LNCAP (cell line): ENCODE results near the gene CMPK2.

ENCODE experiments used
- TF ChIP-seq, protein P1 (sequence below): fragments of 450-650 bp; IDR thresholded peaks from 2 replicates; pipeline ENCODE4 v1.5.1; 2017; ENCODE audit warnings: mild to moderate bottlenecking

The CMPK2 gene

DNA sequence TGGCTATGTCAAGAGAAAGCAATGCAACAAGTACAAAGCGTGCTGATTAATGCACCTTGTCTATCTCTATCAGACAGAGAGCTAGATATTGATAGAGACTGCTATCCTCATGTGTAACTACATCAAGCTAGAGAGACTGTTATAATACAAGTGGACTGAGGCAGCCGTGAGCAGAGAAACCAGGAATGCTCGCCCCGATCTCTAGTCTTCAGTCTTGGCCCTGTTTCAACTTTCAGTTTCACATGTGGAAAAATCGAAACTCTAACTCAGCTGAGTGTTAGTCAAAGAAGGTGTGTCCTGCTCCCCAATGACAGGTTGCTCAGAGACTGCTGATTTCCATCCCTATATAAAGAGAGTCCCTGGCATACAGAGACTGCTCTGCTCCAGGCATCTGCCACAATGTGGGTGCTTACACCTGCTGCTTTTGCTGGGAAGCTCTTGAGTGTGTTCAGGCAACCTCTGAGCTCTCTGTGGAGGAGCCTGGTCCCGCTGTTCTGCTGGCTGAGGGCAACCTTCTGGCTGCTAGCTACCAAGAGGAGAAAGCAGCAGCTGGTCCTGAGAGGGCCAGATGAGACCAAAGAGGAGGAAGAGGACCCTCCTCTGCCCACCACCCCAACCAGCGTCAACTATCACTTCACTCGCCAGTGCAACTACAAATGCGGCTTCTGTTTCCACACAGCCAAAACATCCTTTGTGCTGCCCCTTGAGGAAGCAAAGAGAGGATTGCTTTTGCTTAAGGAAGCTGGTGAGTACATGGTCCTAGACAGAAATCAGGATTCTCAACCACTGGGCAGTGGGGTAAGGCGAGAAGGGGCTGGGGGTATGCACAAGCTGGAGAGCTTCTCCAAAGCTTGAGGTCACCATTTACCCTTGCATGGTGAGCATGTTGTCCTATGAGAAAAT is 11.9 kb upstream of the CMPK2 start, which contains the start of gene RSAD2:
RSAD2 (plus strand) TSS at position 376 of the 903 bp plus-strand sequence; CDS start at position 400, 24 bp downstream.
- TF ChIP-seq, protein P1, sequence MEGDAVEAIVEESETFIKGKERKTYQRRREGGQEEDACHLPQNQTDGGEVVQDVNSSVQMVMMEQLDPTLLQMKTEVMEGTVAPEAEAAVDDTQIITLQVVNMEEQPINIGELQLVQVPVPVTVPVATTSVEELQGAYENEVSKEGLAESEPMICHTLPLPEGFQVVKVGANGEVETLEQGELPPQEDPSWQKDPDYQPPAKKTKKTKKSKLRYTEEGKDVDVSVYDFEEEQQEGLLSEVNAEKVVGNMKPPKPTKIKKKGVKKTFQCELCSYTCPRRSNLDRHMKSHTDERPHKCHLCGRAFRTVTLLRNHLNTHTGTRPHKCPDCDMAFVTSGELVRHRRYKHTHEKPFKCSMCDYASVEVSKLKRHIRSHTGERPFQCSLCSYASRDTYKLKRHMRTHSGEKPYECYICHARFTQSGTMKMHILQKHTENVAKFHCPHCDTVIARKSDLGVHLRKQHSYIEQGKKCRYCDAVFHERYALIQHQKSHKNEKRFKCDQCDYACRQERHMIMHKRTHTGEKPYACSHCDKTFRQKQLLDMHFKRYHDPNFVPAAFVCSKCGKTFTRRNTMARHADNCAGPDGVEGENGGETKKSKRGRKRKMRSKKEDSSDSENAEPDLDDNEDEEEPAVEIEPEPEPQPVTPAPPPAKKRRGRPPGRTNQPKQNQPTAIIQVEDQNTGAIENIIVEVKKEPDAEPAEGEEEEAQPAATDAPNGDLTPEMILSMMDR, result no peak

DNA sequence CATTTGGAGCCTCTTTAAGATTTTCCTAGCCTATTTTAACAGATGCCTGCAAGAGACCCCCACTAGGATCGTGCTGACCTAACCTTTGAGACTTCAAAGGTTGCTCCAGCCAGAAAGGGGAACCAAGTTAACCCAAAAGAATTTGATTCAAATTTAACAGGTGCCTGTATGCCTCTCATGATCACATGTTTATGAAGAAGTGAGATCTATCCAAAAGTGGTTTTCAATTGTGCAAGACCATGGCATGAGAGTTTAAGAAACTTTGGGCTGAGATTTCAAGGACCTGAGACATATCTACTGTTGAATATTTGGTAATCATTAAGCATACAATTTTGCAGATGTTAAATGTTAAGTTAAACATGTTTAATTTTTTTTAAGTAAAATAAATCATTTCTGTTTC is 10.6 kb upstream of the CMPK2 start:
- TF ChIP-seq, protein P1, result no peak

DNA sequence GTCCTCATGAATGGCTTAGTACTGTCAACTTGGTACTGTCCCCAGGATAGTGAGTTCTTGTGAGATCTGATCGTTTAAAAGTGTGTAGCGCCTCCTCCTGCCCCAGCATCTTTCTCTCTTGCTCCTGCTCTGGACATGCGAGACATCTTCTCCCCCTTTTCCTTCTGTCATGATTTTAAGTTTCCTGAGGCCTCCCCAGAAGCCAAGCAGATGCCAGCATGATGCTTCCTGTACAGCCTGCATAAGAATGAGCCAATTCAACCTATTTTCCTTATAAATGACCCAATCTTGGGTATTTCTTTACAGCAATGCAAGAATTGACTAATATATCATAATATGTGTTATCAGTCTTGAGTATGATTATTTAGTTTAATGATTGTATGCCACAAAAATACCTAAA is 8.3 kb upstream of the CMPK2 start:
- TF ChIP-seq, protein P1, result no peak

DNA sequence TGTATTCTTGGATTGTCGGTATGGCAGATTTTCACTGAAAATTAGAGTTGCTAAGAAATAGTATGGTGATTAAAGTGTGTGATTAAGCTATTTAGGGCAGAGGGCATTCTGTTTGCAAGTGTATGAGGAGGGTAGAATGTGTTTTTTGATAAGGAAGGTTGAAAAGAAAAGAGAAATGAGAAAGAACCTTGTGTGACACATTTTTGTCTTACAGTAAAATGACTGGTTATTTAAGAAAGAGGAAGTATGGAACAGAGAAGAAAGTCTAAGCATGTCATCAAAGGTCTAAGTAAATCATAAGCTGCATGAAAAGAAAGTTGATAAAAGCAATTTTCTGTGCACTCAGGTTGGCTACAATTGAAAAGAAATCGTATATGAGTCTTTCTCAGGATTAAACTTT is 6.7 kb upstream of the CMPK2 start:
- TF ChIP-seq, protein P1, result no peak

DNA sequence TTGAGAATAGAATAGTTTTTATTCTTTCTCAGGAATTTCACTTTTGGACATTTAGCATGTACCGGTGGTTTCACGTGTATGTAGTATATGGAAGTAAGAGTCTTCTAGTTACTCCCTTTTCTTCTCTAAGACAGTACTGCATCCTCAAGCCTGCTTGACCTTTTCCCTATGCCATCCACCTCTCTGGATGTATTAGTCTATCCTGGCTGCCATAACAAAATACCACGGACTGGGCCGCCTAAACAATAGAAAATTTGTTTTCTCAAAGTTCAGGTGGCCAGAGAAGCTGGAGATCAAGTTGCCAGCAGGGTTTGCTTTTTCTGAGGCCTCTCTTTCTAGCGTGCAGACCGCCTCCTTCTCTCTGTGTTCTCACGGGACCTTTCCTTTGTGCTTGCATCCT is 1.3 kb upstream of the CMPK2 start:
- TF ChIP-seq, protein P1, result no peak

DNA sequence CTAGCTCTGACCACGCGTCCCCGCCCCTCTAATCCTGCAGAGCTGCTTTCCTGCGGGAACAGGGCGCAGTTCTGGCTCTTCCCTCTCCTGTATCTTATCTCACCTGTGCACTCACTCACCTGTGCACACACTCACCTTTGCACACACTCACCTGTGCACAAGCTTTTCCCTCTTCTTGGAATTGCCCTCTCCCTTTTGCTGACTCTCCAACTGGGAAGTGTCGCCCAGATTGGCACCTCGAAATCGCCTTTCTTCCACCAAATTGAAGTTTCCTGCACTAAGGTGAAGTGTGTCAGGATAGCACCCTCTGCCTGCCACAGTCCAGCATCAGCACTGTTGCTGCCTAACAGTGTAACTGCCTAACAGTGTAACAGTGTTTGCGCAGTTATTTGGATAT is 566 bp upstream of the CMPK2 start:
- TF ChIP-seq, protein P1, result peak; percentile 76

DNA sequence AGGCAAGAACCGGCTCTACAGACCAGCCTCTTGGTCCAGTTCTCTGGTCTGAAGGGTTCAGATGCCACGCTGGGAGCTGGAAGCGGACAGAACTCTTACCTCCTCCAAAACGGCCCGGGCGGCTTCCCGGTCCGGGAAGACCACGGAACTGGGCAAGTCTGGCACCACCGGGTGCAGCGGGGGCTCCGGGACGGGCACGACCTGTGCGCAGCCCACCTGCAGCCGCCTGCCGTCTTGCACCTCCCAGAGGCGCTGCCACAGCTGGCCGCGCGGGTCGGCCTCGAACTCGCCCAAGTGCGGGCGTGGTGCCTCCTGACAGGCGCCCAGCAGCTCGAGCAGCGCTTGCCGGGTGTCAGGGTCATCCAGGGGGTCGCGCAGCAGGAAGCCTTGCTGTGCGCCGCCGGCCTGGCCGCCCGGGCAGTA is 773 bp downstream of the CMPK2 start:
- TF ChIP-seq, protein P1, result no peak
